GM13976 (cell line): ENCODE results near the gene PHETA2.

Source experiments
- DNase-seq: peaks from one replicate; pipeline ENCODE4 v3.0.0; 2012; ENCODE audit warnings: low spot score
- in situ Hi-C: fragments of 300-500 bp; cut with MboI; formaldehyde crosslinking; loops from one replicate; pipeline ENCODE4 v1.12.0; 2022; ENCODE audit warnings: low sequenced_read_pairs, mixed read lengths, inconsistent platforms; ENCODE audit not compliant: unreplicated experiment
- TF ChIP-seq, protein P1 (sequence below): IDR thresholded peaks from 2 replicates; pipeline ENCODE4 v1.5.1; 2012; ENCODE audit warnings: borderline replicate concordance, mild to moderate bottlenecking; ENCODE audit not compliant: insufficient read depth; ENCODE audit errors: extremely low read depth, missing control alignments, control extremely low read depth

Gene PHETA2

GRCh38 chr22:42074846-42075676, 1.0 kb downstream of the PHETA2 start:
- in situ Hi-C loops, result no loop called here
- DNase-seq, result no peak
- TF ChIP-seq, protein P1, sequence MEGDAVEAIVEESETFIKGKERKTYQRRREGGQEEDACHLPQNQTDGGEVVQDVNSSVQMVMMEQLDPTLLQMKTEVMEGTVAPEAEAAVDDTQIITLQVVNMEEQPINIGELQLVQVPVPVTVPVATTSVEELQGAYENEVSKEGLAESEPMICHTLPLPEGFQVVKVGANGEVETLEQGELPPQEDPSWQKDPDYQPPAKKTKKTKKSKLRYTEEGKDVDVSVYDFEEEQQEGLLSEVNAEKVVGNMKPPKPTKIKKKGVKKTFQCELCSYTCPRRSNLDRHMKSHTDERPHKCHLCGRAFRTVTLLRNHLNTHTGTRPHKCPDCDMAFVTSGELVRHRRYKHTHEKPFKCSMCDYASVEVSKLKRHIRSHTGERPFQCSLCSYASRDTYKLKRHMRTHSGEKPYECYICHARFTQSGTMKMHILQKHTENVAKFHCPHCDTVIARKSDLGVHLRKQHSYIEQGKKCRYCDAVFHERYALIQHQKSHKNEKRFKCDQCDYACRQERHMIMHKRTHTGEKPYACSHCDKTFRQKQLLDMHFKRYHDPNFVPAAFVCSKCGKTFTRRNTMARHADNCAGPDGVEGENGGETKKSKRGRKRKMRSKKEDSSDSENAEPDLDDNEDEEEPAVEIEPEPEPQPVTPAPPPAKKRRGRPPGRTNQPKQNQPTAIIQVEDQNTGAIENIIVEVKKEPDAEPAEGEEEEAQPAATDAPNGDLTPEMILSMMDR, result no peak

DNA sequence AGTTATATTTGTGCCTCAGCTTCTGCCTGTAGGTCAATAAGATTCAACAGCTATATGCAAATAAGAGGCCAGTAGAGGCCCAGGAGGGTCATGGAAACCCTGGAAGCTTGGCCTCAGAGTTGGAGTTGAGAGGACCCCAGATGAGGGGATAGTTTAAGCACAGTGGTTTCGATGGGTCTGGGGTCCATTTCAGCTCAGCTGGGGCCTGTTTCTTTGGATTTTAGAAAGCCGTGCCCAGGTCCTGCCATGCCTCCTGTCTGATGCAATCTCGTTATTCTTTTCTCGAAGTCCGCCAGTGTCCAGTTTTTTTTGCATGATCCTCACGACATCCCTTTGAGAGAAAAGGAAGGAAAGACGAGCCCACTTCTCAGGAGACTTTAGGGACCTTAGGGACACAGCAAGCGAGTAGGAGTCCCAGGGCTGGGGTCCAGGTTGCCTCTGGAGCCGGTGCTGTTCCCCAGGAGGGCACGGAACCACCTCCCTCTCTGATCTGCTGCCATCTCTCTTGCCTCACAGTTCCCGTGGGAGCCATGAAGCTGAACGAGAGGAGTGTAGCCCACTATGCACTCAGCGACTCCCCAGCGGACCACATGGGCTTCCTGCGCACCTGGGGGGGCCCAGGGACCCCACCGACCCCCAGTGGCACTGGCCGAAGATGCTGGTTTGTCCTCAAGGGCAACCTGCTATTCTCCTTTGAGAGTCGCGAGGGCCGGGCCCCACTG, 2.9 kb downstream of the PHETA2 start:
- TF ChIP-seq, protein P1, result no peak
- DNase-seq, result no peak
- in situ Hi-C loops, result no loop called here

- DNase-seq, result no peak
- TF ChIP-seq, protein P1, result no peak
- in situ Hi-C loops, result no loop called here
Measured at GRCh38 chr22:42077486-42078125, 3.6 kb downstream of the PHETA2 start.

GRCh38 chr22:42078469-42079318, 4.6 kb downstream of the PHETA2 start:
- in situ Hi-C loops, result no loop called here
- no peak for DNase-seq
- TF ChIP-seq, protein P1, result no peak

DNA sequence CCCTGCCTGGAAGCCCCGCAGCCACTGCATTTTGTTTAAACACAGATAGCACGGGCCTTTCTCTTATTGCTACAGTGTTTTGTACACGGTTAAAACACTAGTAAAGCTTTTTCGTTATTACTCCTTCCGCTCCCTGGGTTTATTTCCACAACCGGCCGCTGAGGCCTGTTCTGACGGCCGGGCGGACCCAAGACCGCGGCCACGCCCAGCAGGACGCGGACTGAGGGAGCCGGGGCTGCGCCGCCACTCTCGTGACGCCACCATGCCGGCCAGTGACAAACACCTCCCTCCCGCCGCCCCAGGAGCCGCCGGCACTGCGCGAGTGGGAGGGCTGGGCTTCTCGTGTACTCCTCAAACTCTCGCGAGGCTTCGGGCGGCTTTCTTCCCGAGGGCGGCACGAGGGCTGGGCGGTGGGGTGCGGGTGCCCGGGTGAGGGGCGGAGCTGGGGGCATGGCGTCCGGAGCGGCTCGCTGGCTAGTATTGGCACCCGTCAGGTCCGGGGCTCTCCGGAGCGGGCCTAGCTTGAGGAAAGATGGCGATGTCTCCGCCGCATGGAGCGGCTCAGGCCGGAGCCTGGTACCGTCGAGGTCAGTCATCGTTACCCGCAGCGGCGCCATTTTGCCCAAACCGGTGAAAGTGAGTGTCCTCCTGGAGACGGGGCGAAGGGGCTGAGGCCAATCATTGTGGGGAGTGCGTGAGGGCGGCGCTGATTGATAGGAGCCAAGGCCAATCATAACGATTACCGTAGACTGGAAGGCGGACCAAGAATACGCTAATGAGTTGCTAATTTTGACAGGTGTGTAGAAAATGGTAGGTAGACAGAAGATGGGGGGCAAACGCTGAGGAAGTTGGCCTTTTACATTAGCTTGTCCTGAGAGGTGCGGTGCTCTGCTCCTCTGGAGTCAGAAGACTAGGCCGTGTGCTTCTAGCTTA, 5.5 kb downstream of the PHETA2 start, which contains the start of gene SMDT1:
SMDT1 (plus strand) TSS at position 382 of the 933 bp plus-strand sequence; CDS start at position 451, 69 bp downstream.
- TF ChIP-seq, protein P1, result no peak
- in situ Hi-C loops, result loop anchor here (10.0 kb wide), 1 partner anchor 105 kb away; no protein-coding TSS in a partner anchor
- DNase-seq, result peak; percentile 98
